ENCODE measurements around the gene APP.

DNA sequence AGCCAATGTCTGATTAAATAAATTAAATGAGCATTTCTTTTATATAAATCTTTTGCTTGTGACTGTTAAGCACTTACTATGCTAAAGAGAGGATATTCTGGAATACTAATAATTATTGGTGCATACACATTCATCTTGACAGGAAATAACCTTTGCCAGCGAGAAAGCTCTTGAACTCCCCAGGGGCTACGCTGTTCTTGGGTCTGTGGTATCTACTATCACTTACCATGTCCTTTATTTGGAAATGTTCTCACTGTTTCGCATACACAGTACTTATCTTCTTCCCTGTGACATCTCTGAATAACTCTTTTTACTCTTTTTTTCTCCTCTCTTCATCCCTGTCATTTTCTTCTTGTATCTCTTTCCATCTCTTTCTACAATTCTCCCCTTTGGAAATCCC, 257.1 kb downstream of the APP start:
- TF ChIP-seq, protein P1, sequence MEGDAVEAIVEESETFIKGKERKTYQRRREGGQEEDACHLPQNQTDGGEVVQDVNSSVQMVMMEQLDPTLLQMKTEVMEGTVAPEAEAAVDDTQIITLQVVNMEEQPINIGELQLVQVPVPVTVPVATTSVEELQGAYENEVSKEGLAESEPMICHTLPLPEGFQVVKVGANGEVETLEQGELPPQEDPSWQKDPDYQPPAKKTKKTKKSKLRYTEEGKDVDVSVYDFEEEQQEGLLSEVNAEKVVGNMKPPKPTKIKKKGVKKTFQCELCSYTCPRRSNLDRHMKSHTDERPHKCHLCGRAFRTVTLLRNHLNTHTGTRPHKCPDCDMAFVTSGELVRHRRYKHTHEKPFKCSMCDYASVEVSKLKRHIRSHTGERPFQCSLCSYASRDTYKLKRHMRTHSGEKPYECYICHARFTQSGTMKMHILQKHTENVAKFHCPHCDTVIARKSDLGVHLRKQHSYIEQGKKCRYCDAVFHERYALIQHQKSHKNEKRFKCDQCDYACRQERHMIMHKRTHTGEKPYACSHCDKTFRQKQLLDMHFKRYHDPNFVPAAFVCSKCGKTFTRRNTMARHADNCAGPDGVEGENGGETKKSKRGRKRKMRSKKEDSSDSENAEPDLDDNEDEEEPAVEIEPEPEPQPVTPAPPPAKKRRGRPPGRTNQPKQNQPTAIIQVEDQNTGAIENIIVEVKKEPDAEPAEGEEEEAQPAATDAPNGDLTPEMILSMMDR (IDR thresholded peaks at IDR 0.05; ENCODE audit: low read depth, low read length), result no peak
- no peak for TF ChIP-seq EZH2phosphoT487 (IDR thresholded peaks at IDR 0.05; ENCODE audit: low read depth)

All from OCI-LY3 (cell line).